Measurements from ENCODE around the gene SHANK2. TPM values are rescaled to one million over a fixed set of nuclear protein-coding genes. Genes with fewer than 3 reads are reported as not detected.

The SHANK2 gene
- total RNA-seq, 1 experiment from 2014 or later: not detected

DNA sequence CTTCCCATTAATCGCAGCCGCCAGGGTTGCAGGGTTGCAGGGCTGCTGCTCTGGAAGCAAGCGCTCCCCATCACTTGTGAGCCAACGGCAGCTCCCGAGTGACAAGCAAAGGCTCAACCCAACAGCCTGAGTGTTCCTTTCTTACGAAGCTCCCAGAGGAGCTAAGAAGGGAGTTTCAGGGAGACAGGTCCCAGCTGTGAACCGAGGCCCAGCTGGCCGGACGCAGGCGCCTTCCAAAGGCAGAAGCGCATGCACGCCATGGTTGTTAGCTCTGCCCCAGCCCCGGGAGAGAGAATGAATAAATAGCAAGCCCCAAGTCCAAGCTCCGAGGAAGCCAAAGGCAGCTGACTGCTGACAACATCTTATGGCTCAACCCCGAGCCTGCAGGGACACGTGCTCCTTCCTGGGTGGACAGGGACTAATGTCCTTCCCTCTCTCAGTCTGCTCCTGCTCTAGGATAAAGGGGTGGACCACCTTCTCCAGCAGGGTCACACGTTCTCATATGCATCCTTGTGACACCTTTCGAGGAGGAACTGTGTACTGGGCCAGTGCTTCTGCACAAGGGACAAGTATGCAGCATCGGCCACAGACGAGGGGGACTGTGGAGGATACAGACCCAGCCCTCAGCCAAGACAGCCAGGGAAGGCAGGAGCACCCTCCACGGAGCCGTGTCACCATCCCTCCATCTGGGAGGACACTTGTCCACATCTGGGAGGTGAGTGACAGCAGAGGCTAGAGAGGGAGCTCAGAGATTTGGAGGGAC is 29.9 kb downstream of the SHANK2 start:
- DNase-seq (ENCODE audit: low read depth): no peak

DNA sequence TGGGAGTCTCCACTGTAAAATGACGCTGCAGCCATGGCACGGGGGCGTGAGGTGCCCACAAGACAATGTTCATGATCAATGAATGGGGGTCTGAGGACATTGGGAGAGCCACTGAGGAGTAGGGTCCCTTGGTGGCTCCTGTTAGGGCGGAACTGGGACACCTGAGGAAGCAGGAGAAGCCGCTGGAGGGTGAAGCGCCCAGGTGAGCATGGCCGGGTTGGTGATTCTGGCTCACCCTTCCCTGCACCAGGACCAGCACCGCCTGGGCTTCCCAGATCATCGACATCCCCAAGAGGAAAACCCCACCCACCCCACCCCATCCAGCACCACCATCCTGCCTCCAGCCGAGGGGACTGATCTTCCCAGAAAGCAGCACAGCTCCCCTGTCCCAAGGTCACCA is 30.6 kb downstream of the SHANK2 start:
- DNase-seq (ENCODE audit: low read depth): no peak

DNA sequence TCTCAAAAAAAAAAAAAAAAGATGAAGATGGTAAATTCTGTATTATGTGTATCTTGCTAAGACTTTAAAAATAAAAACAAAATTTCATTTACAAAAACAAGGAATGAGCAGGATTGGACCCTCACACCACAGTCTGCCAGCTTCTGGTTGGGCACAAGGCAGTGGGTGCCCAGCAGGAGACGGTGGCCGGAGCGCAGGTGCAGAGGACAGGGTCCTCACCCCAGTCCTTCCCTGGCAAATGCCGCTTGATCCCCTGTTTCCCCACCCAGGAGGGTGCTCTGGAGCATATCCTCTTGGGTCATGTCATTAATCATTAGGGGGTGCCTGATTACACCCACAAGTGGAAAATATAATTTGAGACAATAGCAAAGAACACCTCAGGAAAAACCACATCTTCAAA is 31.2 kb downstream of the SHANK2 start:
- DNase-seq (ENCODE audit: low read depth): no peak

DNA sequence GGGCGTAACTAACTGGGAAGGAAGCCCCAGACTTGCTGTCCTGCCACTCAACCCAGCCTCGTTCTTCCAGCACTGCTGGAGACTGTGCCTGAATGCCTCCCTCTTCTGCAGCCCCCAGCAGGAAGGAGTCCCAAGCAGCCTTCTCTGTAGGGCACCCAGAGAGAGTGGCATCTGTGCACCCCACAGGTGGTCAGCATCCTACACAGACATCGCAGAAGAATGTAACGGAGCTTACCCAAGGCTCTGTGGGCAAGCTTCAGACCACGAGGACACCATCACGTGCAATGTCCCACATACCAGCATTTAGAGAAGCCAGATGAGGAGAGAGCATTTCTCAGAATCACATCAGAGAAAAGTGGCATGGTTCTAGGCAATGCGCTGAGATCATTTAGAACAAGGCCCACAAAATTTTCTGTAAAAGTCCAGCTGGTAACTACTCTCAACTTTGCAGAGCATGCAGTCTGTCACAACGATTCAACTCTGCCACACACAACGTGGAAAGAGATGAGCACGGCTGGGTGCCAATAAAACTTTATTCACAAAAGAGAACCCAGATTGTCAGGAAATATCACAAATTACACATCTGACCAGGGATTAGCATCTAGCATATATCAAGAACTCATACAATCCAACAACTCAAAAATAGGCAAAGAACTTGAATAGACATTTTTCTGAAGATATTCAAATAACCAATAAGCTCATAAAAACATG is 33.4 kb downstream of the SHANK2 start:
- DNase-seq (ENCODE audit: low read depth): no peak

DNA sequence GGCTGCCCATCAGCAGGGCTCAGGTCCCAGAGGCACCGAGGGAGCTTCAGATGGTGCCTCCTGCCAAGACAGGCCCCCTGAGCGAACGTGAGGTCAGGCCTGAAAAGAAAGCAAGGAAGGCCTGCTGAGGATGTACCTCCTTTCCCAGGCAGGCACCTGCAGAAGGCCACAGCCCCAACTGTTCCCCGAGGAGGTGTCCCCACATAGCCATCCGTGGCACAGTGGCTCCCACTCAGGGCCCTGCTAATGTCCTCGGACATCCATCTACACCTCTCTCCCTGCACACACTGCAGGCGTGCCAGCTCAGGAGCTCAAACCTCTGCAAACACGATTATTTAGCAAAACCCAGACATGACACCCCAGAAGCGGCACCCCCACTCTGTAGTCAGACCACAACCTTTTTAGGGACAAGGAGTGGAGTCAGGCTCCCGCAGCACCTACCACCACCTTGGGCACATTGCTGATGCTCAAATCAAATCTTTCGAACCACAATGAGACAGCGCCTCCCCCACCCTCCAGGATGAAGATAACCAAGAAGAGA is 36.9 kb downstream of the SHANK2 start:
- DNase-seq (ENCODE audit: low read depth): no peak

DNA sequence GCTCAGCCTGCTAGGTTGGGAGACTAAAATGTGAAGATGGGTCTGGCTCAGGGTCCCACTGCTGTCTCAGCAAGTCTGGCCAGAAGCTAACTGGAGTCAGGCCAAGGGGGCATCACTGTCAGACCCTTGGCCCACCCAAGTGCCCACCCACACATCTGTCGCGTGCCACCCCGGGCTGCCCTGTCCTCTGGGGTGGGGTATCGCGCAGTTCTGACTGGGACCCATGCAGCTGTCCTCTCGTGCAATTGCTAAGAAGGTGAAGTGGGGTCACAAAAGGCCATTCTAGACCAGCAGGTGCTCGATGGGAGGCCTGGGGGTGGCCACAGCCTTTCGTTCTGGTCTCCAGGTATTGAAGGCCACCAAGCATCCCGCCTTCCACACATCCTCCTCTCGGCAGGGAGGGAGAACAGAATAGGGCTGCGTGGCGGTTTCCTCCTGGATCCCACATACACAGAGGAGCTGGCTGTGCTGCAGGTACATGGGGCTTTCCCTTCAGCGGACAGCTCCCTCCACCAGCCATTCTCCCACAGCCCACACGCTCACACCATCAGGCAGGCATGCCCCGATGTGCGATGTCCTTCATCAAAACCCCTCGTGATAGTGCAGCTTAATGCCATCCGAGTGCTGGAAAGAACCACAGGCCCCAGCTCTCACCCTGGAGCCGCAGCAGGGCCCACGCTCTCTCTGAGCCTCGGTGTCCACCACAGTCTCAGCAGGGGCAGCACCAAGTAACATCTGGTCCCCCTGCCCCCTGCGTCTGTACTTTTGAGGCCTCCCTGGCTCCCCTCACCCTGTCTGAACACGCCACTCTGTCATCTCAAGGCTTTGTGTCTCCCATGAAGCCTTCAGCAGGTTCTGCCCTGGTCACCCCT is 37.6 kb downstream of the SHANK2 start:
- DNase-seq (ENCODE audit: low read depth): no peak

DNA sequence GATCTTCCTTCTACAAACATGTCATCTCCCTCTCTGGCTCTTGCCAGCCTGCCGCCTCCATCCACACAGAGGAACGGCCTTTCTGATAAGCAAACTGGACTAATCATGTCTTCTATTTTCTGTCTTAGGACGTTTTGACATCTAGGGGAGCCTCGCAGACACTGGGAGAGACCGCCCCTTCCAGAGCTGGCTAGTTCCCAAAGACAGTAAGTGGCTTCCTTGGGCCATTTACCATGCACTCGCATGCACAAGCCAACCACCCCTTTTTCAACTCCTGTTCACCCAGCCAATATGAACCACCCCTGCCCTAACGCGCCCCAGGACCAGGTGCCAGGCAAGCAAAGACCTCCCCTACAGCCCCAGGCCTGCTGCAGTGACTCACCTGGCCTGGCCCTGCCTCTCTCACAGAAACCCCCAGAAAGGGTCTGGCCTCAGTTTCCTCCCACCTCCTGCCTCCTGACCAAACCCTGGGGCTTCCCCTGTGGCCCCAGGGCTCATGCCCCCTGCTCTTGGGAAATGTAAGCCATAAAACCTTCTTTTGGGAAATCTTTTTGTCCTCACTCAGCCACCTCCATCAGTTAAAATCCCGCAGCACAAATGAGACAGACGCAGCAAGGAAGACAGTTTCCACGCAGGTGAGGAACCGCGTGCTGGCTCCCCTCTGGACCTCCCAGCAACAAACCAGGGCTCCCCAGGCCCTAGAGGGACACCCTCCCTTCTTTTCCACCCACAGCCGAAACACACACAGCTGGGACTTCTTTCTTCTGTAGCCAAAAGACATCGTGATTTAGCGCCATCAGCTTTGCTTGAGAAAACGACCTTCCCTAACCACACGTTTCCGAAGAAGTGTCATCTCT is 38.5 kb downstream of the SHANK2 start:
- DNase-seq (ENCODE audit: low read depth): no peak

DNA sequence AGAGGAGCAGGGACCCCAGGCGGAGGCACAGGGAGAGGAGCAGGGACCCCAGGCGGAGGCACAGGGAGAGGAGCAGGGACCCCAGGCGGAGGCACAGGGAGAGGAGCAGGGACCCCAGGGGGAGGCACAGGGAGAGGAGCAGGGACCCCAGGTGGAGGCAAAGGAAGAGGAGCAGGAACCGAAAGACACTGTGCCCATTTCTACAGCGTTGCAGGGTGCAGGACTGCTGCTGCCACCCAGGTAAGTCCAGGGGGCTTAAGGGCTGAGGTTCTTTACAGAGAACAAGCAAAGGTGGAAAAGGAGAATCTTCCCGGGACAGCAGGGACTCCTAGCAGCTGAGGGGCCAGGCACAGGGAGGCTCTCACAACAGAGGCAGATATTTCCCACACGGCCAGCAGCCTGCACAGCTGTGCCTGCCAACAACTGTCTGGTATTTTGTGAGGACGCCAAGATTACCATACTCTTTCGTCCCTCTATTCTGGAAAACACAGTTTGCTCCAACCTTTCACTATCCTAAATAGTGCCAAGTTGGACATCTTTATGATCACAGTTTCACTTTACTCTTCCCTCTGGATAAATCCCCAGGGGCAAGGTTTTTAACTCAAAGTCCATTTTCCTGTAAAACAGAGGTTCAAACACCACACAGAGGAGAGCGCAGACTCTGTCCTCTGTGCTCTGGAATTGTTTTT is 39.4 kb downstream of the SHANK2 start:
- no peak for DNase-seq (ENCODE audit: low read depth)

DNA sequence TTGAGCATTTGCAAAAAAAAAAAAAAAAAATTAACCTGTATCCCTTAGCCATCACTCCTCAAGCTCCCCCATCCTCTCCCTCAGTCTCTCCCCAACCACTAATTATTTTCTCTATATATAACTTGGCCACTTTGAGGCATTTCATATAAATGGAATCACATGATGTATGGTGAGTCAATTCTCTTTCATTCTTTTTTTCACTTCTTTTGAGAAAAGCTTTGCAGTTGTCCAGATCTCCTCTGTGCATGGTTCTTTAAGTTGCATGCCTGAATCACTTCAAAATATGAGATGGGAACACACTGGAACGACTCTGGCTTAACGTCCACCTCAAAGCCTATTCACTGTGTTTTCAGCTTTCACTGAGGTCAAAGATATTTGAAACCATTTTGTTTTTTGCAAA is 40.7 kb downstream of the SHANK2 start:
- DNase-seq (ENCODE audit: low read depth): no peak

DNA sequence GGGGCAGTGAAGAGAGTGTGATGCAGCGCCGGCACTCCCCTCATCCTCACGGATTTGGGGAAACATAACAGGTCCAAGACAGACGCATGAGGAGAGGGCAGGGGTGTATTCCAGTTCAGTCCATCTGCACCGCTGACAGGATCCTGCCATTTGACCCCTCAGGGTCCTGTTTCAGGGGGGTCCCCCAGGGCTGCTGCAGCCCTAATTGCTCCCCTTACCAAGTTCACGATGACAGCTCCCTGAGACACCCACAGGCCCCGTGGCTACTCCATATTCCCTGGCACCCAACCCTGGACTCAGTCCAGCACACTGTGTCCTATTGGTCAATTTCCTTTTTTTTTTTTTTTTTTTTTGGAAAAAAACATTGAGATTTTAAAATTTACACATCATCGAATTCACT is 41.5 kb downstream of the SHANK2 start:
- no peak for DNase-seq (ENCODE audit: low read depth)

DNA sequence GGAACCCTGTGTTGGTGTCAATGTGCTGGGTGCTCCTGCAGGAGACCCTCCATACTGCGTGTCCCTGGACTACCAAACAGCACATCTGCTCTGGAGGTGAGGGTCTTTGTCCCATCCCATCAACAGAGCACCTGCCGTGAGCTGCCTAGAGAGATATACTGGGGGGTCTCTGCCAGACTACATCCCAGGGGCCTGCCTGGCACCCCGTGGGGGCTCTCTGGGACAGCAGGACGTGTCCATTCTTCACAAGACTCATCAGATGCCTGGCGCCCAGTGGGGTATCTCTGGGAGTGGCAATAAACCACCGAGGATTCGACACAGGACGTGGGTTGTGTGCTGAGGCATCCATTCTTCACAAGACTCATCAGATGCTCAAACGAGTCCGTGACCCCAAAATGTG is 42.7 kb downstream of the SHANK2 start:
- no peak for DNase-seq (ENCODE audit: low read depth)

DNA sequence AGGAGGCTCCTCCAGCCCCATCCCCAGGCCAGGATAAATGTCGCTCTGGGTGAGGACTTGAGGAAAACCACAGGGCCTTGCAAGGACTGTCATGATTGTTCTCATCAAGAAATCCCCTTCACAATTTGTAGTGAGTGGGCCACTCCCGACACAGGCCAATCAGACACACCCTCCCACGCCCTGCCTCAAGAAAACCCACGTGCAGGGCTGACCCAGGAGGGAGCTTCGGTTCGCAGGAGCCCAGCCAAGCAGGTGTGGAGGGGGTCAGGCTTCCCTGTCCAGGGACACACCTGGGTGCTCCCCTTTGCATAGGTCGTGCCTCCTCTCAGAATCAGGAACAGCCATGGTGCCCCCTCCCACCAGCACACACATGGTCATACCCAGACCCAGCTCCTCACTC is 43.2 kb downstream of the SHANK2 start:
- DNase-seq (ENCODE audit: low read depth): no peak

DNA sequence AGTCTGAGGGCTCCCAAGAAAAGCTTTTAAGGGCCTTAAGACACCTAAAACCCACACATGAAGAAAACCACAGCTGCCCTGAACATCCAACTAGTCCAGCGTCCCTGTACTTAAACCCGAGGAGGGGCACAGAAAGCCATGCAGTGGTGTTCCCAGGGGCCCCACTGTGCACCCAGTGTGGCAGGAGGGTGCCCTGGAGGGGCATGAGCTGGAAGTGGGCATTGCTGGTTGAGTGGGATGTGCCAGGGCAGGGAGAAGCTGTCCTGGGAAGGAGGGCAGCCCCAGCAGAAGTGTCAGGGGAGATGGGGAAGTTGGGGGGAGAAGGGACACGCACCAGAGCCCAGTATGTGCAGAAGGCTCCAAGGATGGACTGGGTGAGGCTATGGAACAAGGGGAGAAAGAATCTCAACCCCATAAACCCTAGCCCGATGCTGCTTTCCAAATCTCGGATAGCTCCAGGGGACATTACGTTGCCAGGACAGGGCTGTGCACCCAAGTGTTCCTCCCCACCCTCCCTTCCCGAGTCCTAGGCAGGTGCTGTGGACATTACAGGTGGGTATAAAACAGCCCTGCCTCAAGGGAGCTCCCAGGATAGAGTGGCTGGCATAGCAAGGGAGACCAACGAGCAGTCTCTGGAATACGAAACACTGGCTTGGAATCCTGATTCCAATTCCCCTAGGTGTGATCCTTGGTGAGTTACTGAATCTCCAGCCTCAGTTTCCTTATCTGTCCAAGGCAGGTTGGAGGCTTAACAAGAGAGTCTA is 44.2 kb downstream of the SHANK2 start:
- no peak for DNase-seq (ENCODE audit: low read depth)

DNA sequence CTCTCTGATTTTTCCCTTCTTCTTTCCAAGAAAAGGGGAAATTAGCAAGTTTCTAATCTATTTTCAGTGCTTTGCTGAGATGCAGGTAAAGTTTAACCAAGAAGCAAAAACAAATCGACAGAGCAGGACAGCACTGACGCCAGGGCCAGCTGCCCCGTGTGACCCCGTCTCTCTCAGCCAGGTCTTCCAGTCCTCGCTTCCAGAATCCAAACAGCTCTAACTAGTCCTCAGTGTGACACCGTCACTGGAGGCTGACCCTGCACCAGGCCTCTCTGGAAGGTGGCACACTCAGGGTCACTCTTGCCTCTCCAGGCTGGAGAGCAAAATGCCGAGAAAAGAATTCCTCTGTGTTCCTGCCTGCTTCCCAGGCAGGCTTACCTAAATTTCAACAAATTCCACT is 44.8 kb downstream of the SHANK2 start:
- no peak for DNase-seq (ENCODE audit: low read depth)

DNA sequence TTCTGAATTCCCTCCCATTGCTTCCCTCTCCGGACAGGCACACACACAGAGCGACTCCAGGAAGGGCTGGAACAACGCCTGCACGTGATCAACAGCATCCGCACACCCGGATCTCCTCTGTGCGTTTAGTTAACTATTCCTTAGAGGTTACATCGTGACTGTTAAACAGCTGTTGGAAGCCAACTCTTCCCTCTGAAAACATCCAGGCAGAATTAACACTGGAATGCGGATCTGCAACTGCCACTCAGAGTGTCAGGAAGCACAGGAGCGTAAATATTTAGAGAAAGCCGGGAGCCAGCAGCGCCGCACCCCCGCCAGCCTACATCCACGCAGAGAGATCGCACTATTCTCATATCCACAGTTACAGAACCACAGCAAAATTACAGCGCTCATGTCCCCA is 46.2 kb downstream of the SHANK2 start:
- no peak for DNase-seq (ENCODE audit: low read depth)

DNA sequence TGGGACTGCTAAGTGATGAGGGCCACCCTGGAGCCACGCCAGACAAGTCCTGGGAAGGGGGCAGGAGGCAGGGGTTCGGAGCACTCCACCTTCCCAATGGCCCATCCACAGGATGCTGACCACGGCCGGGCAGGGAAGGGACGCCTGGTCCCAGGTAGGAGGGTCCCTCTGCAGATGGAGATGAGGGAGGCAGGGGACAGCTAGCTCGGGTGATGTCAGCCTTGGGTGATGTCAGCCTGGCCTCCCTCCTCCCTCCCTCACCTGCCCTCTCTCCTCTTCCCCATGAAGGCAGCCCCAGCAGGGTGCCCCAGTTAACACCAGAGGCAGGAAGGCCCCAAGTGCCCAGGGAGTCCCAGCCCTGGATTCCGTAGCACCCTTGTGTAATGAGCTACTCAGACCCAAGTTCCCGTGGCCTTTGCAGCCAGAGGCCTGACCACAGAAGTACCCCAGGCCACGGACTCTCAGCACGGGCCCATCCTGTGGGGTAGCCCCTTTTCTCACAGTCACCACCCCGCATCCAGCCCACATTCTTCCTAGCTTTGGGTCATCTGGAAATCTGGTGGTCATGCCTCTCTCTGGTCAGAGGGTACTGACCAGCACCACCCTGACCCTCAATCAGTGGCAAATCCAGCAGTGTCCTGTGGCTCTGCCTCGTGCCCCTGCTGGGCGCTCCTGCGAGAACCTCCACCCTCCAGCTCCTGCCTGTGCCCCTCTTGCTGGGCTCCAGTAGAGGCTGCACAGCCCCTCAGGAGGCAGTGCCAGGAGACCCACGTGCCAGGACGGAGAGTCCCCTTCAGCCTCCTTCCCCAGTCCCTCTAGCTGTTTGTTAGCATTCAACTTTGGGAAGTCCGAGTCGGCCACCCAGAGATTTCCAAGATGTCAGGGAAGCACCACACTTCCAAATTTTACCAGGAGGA is 47.4 kb downstream of the SHANK2 start:
- DNase-seq (ENCODE audit: low read depth): no peak

DNA sequence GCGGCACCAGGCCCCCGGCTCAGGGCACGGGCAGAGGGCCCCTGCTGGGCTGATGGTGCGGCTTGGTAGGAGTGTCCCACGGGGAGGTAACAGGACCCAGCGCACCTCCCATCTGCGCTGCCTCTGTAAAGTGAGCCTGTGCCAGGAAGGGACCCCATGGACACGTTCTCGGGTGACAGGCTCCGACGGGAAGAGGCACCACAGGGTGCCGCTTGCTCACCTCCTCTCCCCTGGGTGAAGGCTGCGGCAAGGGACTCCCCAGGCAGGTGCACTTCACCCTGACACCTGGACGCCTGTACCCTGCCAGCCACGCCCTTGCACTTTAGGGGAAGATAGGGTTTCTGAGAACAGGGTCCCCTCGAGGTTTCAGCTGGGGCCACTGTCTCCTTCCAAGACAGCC is 48.1 kb downstream of the SHANK2 start:
- DNase-seq (ENCODE audit: low read depth): no peak

DNA sequence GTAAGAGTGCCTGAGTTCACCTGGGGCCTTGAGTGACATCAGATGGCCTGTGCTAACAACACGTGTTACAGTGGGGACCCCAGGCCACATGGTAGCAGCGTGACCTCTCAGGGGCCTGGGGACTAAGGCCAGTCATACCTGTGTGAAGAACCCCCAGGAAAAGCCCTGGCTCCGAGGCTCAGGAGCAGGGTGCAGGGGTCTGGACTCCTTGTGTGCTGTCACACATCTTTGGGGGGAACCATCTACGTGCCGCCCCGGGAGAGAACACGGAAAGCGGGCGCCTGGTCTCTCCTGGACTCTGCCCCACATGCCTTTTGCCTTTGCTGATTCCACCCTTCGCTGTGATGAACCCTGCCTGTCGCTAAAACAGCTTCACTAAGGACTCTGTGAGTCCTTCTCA is 48.7 kb downstream of the SHANK2 start:
- DNase-seq (ENCODE audit: low read depth): no peak

DNA sequence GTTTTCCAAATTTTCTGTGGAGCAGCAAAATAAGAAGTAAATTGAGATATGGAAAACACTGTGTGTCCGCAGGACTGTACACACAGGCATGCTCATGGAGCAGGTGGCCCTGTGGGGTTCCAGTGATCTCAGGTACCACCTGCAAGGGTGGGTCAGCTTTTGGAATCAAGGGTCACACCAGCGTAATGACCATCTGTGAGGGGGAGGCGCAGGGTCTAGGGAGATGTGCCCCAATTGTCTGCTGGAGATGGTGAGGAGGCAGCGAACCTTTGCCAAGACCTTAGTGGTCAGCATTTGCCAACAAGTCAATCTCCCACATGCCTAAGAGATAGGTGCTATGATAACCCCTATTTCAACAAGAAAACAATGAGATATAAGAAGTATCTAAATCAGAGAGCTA is 49.4 kb downstream of the SHANK2 start:
- no peak for DNase-seq (ENCODE audit: low read depth)
